NCI-H345 (cell line): ENCODE results near the gene ELP5.
A peak's percentile ranks its signal among the peaks of the same experiment; 100 is the strongest.
"Not testable (repeated sequence)": the region's sequence is repeated elsewhere in the genome, so short reads cannot be mapped to it uniquely, and the experiment has no call there.

Source experiments
- DNase-seq: peaks from one replicate; lab custom pipeline; 2025; lab: John Stamatoyannopoulos, UW

ELP5 gene

DNA sequence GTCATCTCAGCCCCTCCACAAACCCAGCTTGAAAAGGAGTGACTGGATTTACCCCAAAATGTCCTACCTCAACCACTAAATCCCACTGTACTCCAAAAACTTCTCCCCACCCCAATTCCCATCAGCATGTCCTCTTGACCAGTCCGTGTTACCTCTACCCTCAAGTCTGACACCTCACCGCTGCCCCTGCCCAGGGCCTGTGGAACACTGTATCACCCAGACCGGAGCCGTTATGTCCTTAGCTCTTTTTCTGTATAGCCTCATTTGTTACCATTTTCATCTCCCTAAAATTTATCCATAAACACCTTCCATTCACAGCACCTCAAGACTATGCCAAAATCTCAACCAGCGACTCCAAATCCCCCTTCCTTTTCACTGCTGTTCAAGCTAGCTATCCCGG, 15.2 kb upstream of the ELP5 start:
- no peak for DNase-seq

DNA sequence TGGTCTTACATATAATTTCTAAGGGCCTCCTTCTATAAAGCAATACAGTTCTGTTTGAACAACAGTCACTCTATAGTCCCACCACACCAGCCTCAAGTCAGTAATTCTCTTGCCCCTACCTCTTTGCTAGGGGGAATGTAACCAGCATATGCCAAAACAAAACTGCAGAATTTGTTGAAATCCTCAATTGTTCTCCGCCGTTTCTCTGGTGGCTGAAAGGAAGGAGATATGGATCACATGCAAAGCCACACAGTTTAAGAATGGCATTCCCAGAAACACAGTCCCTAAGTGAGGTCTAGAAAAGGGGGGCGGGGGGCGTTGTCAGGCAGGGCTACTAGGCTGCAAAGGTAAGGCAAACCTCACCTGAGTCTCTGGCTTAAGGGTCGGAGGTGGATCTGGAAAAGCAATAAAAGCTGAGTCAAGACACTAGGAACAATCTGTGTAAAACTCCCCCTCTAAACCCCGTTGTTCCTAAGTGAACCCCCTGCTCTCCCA, 14.7 kb upstream of the ELP5 start:
- DNase-seq: no peak

GRCh38 chr17:7237761-7238419, 14.1 kb upstream of the ELP5 start:
- peak; percentile 57 for DNase-seq

GRCh38 chr17:7238420-7239090, 13.5 kb upstream of the ELP5 start:
- no peak for DNase-seq

GRCh38 chr17:7239091-7240027, 12.7 kb upstream of the ELP5 start, which contains the start of gene PHF23:
PHF23 (minus strand) TSS chr17:7239457; CDS start chr17:7239279, 178 bp downstream.
- peak; percentile 99 for DNase-seq

DNA sequence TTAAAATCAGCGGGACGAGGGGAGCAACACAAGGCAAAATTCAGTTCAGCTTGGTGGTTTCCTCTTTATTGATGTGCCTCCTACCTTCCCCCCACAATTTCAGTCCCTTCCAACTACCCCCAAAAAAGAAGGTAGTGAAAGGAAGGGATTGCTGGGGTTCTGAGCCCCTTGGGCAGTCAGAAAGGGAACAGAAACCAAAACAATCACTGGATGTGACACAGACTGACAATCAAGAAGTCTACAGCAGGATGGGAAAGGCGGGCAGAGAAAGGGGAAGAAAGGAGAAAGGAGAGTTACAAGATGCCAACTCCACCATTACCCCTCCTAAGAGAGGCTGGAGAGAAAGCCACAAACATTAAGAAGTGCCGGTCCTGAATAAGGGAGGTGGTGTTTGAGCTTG, 11.6 kb upstream of the ELP5 start:
- no peak for DNase-seq

DNA sequence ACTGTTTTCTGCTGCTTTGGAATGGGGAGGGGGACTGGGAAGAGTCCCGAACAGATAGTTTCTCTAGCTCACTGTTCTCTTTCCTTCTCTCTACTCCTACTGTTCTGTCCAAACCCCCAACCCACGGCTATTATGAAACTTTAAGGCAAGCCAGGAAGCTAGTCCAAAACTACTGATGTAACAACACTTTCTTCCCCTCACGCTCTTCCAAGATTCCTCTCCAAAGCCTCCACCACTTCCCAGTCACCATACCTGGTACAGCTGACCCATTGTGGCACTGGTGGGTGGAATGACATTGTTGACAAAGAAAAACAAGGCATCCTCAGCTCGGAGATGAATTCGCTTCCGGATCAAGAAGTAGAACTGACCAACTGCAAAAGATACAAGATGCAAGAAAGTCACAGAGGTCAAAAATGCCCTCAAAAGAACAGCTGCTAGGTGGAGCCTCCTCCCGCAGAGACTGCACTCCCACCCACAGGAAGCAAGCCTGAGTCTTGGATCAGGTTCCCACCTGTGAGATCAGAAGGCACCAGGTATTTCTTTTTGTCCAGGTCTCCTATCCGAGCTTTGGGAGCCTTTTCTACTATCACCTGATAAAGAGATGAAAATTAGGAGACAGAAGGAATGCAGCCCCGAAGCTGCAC, 10.8 kb upstream of the ELP5 start:
- DNase-seq: no peak

DNA sequence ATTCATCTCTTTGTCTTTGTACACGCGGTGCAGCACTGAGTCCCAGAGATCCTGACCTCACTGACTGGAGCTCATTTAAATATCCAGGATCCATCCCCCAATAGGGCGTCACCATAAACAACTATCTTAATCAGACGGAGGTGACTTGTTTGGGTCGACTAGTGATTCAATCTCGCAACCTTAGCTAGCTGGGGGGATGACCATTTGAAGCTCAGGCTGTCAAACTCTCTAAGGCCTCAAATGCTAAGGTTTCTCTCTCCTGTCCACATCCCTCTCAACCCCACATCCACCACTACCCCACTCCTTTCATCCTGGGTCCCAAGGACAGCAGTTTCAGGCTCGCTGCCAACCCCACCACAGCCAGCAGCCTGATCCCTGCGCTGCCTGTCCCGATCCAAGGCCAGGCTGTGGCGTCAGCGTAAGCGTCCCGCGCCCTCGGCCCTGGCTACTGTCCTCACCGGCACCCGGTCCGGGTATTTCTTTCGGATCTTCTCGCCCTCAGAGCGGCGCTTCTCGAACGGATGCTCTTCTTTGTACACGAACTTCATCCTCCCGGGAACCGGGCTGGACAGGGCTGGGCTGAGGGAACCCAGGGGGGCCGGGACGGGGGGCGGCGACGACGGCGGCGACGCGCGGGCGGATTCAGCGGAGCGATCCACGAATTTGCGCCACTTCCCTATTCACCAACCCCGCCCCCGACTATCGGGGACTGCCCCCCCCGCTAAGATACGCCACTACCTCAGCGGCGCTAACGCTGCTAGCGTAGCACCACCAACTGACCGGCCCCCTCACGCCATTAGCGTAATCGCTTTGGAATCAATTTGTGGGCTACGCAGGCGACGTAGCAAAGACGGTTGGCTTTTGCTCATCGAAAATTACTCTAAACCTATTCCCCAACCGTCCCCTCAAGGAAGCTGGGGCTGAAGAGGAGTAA, 10.0 kb upstream of the ELP5 start, which contains the start of gene GABARAP:
GABARAP (minus strand) TSS at position 667 of the 934 bp plus-strand sequence; CDS start at position 548, 119 bp downstream.
- DNase-seq: peak; percentile 87

DNA sequence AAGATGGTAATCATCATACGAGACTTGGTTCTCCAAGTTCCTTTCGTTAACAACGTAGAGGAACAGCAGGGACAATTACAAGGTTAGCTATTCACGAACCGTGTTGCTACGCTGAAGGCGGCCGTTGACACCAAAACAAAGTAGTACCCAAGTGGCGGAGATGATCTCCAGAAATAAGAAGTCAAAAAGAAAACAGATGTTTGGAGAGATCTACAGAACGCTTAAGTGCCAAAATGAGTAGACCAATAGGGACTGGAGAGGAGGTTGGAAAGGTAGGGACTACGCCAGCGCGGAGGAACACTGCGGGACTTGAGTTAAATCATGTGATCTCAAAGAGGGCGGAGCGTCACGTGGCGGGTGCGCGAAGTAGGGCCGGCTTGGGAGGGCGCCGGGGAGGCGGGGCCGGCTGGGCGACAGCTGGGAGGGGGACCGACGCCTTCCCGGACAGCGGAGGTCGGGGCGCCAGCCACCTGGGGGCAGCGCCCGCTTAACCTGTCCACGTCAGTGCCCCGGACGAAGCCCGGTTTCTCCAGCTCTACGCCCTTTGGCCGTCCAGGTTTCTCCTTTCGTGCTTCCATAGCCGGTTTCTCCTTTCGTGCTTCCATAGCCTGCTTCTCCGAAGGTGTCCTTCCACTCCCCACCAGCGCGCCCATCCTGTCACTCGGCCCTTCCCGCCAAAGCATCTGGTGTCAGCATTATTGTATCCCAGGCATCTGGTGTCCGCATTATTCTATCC, 9.1 kb upstream of the ELP5 start:
- DNase-seq: peak; percentile 93

DNA sequence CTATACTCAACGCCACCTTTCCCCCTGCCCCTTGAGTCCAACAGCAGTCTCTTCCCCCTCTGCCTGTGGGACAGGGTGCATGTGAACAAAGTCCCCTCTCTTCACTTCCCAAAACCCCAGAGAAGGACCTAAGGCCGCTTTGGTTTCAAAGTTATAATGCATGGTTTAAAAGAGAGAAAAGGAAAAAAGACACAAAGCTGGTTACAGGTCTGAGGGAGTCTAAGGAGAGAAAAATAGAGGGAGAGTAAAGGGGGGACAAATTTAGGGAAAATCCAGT, 8.6 kb upstream of the ELP5 start:
- no peak for DNase-seq

- DNase-seq: not testable (repeated sequence)
Measured at GRCh38 chr17:7243838-7244237, 8.2 kb upstream of the ELP5 start.

GRCh38 chr17:7246779-7247178, 5.2 kb upstream of the ELP5 start:
- no peak for DNase-seq

GRCh38 chr17:7248796-7249195, 3.2 kb upstream of the ELP5 start:
- DNase-seq: no peak

GRCh38 chr17:7249214-7249613, 2.8 kb upstream of the ELP5 start:
- DNase-seq: no peak

GRCh38 chr17:7249830-7250229, 2.2 kb upstream of the ELP5 start:
- no peak for DNase-seq

- DNase-seq: no peak
Measured at GRCh38 chr17:7250695-7251627, 1.1 kb upstream of the ELP5 start.

- peak; percentile 96 for DNase-seq
Measured at GRCh38 chr17:7251661-7252175, 297 bp upstream of the ELP5 start, which contains the start of gene CTDNEP1. CTDNEP1 (minus strand) TSS chr17:7251734; CDS start chr17:7251296, 438 bp downstream.

- DNase-seq: no peak
Measured at GRCh38 chr17:7253082-7253481, 1.1 kb downstream of the ELP5 start.

DNA sequence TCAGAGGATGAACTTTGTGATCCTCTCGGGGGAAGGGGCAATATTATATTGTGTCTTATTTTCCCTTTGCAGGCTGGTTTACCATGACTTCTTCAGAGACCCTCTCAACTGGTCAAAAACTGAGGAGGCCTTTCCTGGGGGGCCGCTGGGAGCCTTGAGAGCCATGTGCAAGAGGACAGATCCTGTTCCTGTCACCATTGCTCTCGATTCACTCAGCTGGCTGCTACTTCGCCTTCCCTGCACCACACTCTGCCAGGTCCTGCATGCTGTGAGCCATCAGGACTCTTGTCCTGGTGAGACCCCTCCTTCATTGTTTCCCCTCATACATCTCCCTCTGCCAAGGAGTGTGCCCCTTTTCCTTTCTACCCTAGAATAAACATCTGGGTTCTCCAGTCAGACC, 2.5 kb downstream of the ELP5 start:
- DNase-seq: no peak
